Breast epithelium (tissue), 4 donors: ENCODE measurements around the gene ANKRD23. TPM values are rescaled to one million over a fixed set of nuclear protein-coding genes. Genes with fewer than 3 reads are reported as not detected.
A peak's percentile ranks its signal among the peaks of the same experiment; 100 is the strongest.
"Not testable (repeated sequence)": the region's sequence is repeated elsewhere in the genome, so short reads cannot be mapped to it uniquely, and the experiment has no call there.

Experiments
- DNase-seq, 2 donors: peaks; one replicate each; pipeline ENCODE4 v3.0.0-alpha.2; 2019; ENCODE audit warnings: low spot score in 2 of 2
- H3K27ac ChIP-seq, 2 donors: fragments of 200-600 bp; sonication (generic) in 1 of 2; one replicate each; pipeline ENCODE4 v1.5.1; 2016 to 2019; ENCODE audit warnings: mild to moderate bottlenecking in 1 of 2
- H3K27me3 ChIP-seq, 2 donors: fragments of 200-600 bp; sonication (generic) in 1 of 2; one replicate each; pipeline versions ENCODE4 v1.5.1 to v1.6.0; 2017 to 2019; ENCODE audit warnings: control low read depth in 1 of 2, mild to moderate bottlenecking in 1 of 2
- H3K36me3 ChIP-seq: fragments of 200-600 bp; one replicate; pipeline ENCODE4 v1.5.1; 2019
- H3K4me1 ChIP-seq, 2 donors: fragments of 200-600 bp; sonication (generic); one replicate each; pipeline ENCODE4 v1.5.1; 2016 to 2019; ENCODE audit warnings: control low read depth in 1 of 2
- H3K4me3 ChIP-seq, 3 donors: fragments of 200-600 bp; sonication (generic); 1 replicate in 2 of 3; 2 replicates in 1 of 3; pipeline ENCODE4 v1.5.1; 2016 to 2019; ENCODE audit warnings: mild to moderate bottlenecking in 3 of 3, moderate library complexity in 2 of 3
- H3K9me3 ChIP-seq, 2 donors: fragments of 200-600 bp; sonication (generic) in 1 of 2; one replicate each; pipeline ENCODE4 v1.5.1; 2016 to 2019; ENCODE audit warnings: control low read depth in 1 of 2
- CTCF ChIP-seq, 3 donors: fragments of 450-650 bp; IDR thresholded peaks; one replicate each; pipeline ENCODE4 v1.5.1; 2016 to 2017; ENCODE audit warnings: antibody characterized with exemption in 3 of 3, mild to moderate bottlenecking in 3 of 3, moderate library complexity in 3 of 3
- POLR2A ChIP-seq: fragments of 450-650 bp; IDR thresholded peaks from one replicate; pipeline ENCODE4 v1.6.1; 2016; ENCODE audit warnings: antibody characterized with exemption, mild to moderate bottlenecking, moderate library complexity
- POLR2AphosphoS5 ChIP-seq, 3 donors: sonication (generic); formaldehyde crosslinking; IDR thresholded peaks; one replicate each; pipeline ENCODE4 v1.6.1; 2017; ENCODE audit warnings: antibody characterized with exemption in 3 of 3
- intact Hi-C: fragments of 100-400 bp; cut with DNase I; formaldehyde crosslinking; loops from one replicate; pipeline ENCODE4 v1.15.1; 2023; ENCODE audit warnings: low total_unique reads
- total RNA-seq, 3 donors: library from RNA; depleted of rRNA; stranded (reverse); fragments of >200 nt; gene quantifications; one replicate each; pipeline ENCODE4 v1.1.0, GENCODE V29; 2016

ANKRD23 gene
- total RNA-seq, 3 donors from 2014 or later = 3.5 to 9.4 (median 7.2) TPM

DNA sequence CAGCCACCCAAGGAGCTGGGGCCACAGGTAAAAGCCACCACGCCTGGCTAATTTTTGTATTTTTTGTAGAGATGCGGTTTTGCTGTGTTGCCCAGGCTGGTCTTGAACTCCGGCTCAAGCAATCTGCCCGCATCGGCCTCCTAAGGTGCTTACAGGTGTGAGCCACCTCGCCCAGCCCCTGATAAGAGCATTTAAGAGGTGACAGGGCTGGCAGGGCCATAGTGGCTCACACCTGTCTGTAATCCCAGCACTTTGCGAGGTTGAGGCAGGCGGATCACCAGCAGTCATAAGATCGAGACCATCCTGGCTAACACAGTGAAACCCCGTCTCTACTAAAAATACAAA is 36.7 kb downstream of the ANKRD23 start:
- intact Hi-C loops = no loop called here
- Histone ChIP-seq H3K27me3 (no peaks in the 10 kb centered on the region), H3K9me3 (no peaks in the 10 kb centered on the region), H3K4me3 (no peak overlapping the region), H3K27ac (peak overlapping the region in 1 of 2 donors; percentile 17), H3K4me1 (no peaks in the 10 kb centered on the region), H3K36me3 (no peaks in the 10 kb centered on the region)
- DNase-seq = no peak
- no peak for TF ChIP-seq CTCF (IDR thresholded peaks at IDR 0.05)
- no peak for TF ChIP-seq POLR2AphosphoS5 (IDR thresholded peaks at IDR 0.05)
- TF ChIP-seq POLR2A = no peak

- Histone ChIP-seq H3K9me3 (no peaks in the 10 kb centered on the region), H3K27ac (peak overlapping the region in 1 of 2 donors; percentile 17), H3K4me3 (no peak overlapping the region), H3K36me3 (no peaks in the 10 kb centered on the region), H3K4me1 (no peaks in the 10 kb centered on the region), H3K27me3 (no peaks in the 10 kb centered on the region)
- DNase-seq = no peak
- intact Hi-C loops = no loop called here
- TF ChIP-seq CTCF (IDR thresholded peaks at IDR 0.05) (no peak), POLR2A (no peak), POLR2AphosphoS5 (IDR thresholded peaks at IDR 0.05) (no peak)
These were observed 37.2 kb downstream of the ANKRD23 start for GRCh38 chr2:96806468-96807126.

DNA sequence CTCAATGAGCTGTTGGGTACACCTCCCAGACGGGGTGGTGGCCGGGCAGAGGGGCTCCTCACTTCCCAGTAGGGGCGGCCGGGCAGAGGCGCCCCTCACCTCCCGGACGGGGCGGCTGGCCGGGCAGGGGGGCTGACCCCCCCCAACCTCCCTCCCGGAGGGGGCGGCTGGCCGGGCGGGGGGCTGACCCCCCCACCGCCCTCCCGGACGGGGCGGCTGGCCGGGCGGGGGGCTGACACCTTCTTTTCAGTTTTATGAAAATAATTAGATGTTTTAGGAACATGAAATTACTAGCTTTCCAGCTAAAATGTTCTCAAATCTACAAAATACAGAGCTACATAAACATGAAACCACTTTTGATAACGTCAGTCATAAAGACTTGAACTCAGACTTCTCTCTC is 37.9 kb downstream of the ANKRD23 start:
- intact Hi-C loops, H3K36me3 ChIP-seq, H3K4me1 ChIP-seq, H3K4me3 ChIP-seq, DNase-seq, H3K9me3 ChIP-seq, H3K27me3 ChIP-seq, H3K27ac ChIP-seq: not testable (repeated sequence)

- intact Hi-C loops = no loop called here
- no peaks in the 10 kb centered on the region for H3K36me3 ChIP-seq
These were observed 38.8 kb downstream of the ANKRD23 start for GRCh38 chr2:96804986-96805385.

DNA sequence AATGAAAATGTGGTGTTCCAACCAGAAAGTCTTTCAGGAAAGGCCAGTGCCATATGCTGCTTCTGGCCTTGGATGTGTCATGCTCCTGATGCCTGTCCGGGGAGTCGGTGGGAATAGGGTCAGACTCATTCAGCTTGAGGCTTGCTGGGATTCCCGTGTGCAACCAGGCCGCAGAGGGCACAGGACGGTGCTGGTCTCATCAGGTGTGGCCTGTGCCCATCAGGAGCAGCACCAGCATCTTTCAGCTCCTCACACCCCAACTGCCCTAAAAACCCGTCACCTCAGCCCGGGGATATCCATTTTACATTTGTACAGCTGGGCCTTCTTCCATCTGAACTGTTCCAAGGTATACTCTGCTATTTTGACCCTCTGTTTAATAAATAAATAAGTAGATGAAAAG is 41.1 kb downstream of the ANKRD23 start:
- intact Hi-C loops = no loop called here
- no peaks in the 10 kb centered on the region for H3K4me1 ChIP-seq
- no peak for DNase-seq
- no peaks in the 10 kb centered on the region for H3K27me3 ChIP-seq
- no peak for TF ChIP-seq POLR2A
- no peak for TF ChIP-seq POLR2AphosphoS5 (IDR thresholded peaks at IDR 0.05)
- TF ChIP-seq CTCF (IDR thresholded peaks at IDR 0.05) = no peak
- H3K4me3 ChIP-seq = no peak overlapping the region
- H3K27ac ChIP-seq = no peak overlapping the region
- no peaks in the 10 kb centered on the region for H3K9me3 ChIP-seq
- no peaks in the 10 kb centered on the region for H3K36me3 ChIP-seq

More at GRCh38 chr2:96804986-96805385, 38.8 kb downstream of the ANKRD23 start:
- H3K9me3 ChIP-seq = no peaks in the 10 kb centered on the region
- H3K27me3 ChIP-seq = no peaks in the 10 kb centered on the region
- DNase-seq = no peak
- no peak overlapping the region for H3K27ac ChIP-seq
- TF ChIP-seq POLR2A = no peak
- TF ChIP-seq CTCF (IDR thresholded peaks at IDR 0.05) = no peak
- TF ChIP-seq POLR2AphosphoS5 (IDR thresholded peaks at IDR 0.05) = no peak
- no peaks in the 10 kb centered on the region for H3K4me1 ChIP-seq
- no peak overlapping the region for H3K4me3 ChIP-seq
